HEK293 (cell line): Measurements from ENCODE around the gene AMBRA1.

ENCODE experiments used
- CTCF ChIA-PET: fragments of 350-600 bp; formaldehyde crosslinking; extraction: SDS; loops from one replicate; lab custom pipeline; 2021; ENCODE audit warnings: antibody characterized with exemption; lab: Yijun Ruan, JAX
- POLR2A ChIA-PET: fragments of 300-600 bp; formaldehyde crosslinking; extraction: SDS; loops from one replicate; lab custom pipeline; 2020; ENCODE audit warnings: antibody characterized with exemption, inconsistent platforms; lab: Yijun Ruan, JAX
- H3K27ac ChIP-seq: fragments of 200-500 bp; sonication (Bioruptor generic); 2 replicates; pipeline ENCODE4 v1.5.1; 2014; ENCODE audit warnings: low read depth, low read length, control low read depth, inconsistent platforms; ENCODE audit errors: extremely low read depth
- H3K36me3 ChIP-seq, 2 experiments: fragments of 200-500 bp in 1 of 2; sonication (Bioruptor generic) in 1 of 2; 1 replicate in 1 of 2; 2 replicates in 1 of 2; pipeline ENCODE4 v1.5.1; 2014 to 2017; ENCODE audit warnings: inconsistent platforms in 2 of 2, low read length in 2 of 2; ENCODE audit not compliant: control insufficient read depth in 2 of 2, insufficient read depth in 1 of 2
- H3K4me1 ChIP-seq: fragments of 200-500 bp; sonication (Bioruptor generic); 2 replicates; pipeline ENCODE4 v1.5.1; 2014; ENCODE audit warnings: mild to moderate bottlenecking, low read length, inconsistent platforms; ENCODE audit not compliant: control insufficient read depth, insufficient read depth
- H3K4me3 ChIP-seq: 2 replicates; pipeline ENCODE4 v1.5.1; 2011; ENCODE audit warnings: low read depth, mild to moderate bottlenecking, control low read depth, low read length, moderate library complexity
- H3K9me3 ChIP-seq: fragments of 200-500 bp; sonication (Bioruptor generic); 2 replicates; pipeline ENCODE4 v1.5.1; 2014; ENCODE audit warnings: low read depth, low read length, inconsistent platforms; ENCODE audit not compliant: control insufficient read depth, insufficient read depth
- EGR2 ChIP-seq: fragments of 450-650 bp; formaldehyde crosslinking; IDR thresholded peaks from 2 replicates; pipeline ENCODE4 v1.5.1; 2016; ENCODE audit warnings: low read depth, missing biosample characterization, missing genetic modification characterization
- KLF10 ChIP-seq: fragments of 450-650 bp; IDR thresholded peaks from 2 replicates; pipeline ENCODE4 v1.5.1; 2018; ENCODE audit warnings: missing biosample characterization, mild to moderate bottlenecking, missing genetic modification characterization
- KLF7 ChIP-seq: fragments of 450-650 bp; formaldehyde crosslinking; IDR thresholded peaks from 2 replicates; pipeline ENCODE4 v1.5.1; 2016; ENCODE audit warnings: missing biosample characterization, missing genetic modification characterization, borderline replicate concordance
- MEIS1 ChIP-seq: sonication (generic); formaldehyde crosslinking; IDR thresholded peaks from 2 replicates; pipeline ENCODE4 v1.8.1; 2022; ENCODE audit warnings: missing genetic modification reagents, mild to moderate bottlenecking, borderline replicate concordance
- PBX3 ChIP-seq: sonication (generic); formaldehyde crosslinking; IDR thresholded peaks from 2 replicates; pipeline ENCODE4 v1.8.1; 2022; ENCODE audit warnings: mild to moderate bottlenecking, moderate library complexity, missing genetic modification reagents
- SALL2 ChIP-seq: fragments of 450-650 bp; formaldehyde crosslinking; IDR thresholded peaks from 2 replicates; pipeline ENCODE4 v1.5.0; 2017; ENCODE audit warnings: missing biosample characterization, mild to moderate bottlenecking, missing genetic modification characterization, borderline replicate concordance
- SETDB1 ChIP-seq: IDR thresholded peaks from one replicate; pipeline ENCODE4 v1.6.1; 2017; ENCODE audit warnings: mild to moderate bottlenecking, low read length, moderate library complexity, mixed read lengths; ENCODE audit not compliant: insufficient read length
- SP3 ChIP-seq: fragments of 450-650 bp; formaldehyde crosslinking; IDR thresholded peaks from 2 replicates; pipeline ENCODE4 v1.5.1; 2016; ENCODE audit warnings: missing biosample characterization, missing genetic modification characterization
- SP7 ChIP-seq: fragments of 450-650 bp; formaldehyde crosslinking; IDR thresholded peaks from 2 replicates; pipeline ENCODE4 v1.5.1; 2016; ENCODE audit warnings: missing biosample characterization, missing genetic modification characterization
- ZBTB49 ChIP-seq: fragments of 450-650 bp; formaldehyde crosslinking; IDR thresholded peaks from 2 replicates; pipeline ENCODE4 v1.5.1; 2016; ENCODE audit warnings: missing biosample characterization, missing genetic modification characterization, low read depth
- ZNF132 ChIP-seq: fragments of 450-650 bp; formaldehyde crosslinking; IDR thresholded peaks from 2 replicates; pipeline ENCODE4 v1.5.1; 2017; ENCODE audit warnings: missing biosample characterization, missing genetic modification characterization, borderline replicate concordance
- ZNF138 ChIP-seq: fragments of 450-650 bp; formaldehyde crosslinking; IDR thresholded peaks from 2 replicates; pipeline ENCODE4 v1.5.1; 2016; ENCODE audit warnings: missing biosample characterization, missing genetic modification characterization, borderline replicate concordance
- ZNF221 ChIP-seq: fragments of 450-650 bp; formaldehyde crosslinking; IDR thresholded peaks from 2 replicates; pipeline ENCODE4 v1.5.1; 2017; ENCODE audit warnings: missing biosample characterization, missing genetic modification characterization, borderline replicate concordance
- ZNF394 ChIP-seq: fragments of 450-650 bp; formaldehyde crosslinking; IDR thresholded peaks from 2 replicates; pipeline ENCODE4 v1.5.1; 2016; ENCODE audit warnings: missing biosample characterization, missing genetic modification characterization, mild to moderate bottlenecking, moderate library complexity, borderline replicate concordance
- ZNF423 ChIP-seq: fragments of 450-650 bp; formaldehyde crosslinking; IDR thresholded peaks from 2 replicates; pipeline ENCODE4 v1.5.1; 2016; ENCODE audit warnings: missing biosample characterization, missing genetic modification characterization
- ZNF549 ChIP-seq: fragments of 450-650 bp; IDR thresholded peaks from 2 replicates; pipeline ENCODE4 v1.5.1; 2018; ENCODE audit warnings: missing biosample characterization, missing genetic modification characterization, mild to moderate bottlenecking, inconsistent platforms, moderate library complexity
- ZNF610 ChIP-seq: fragments of 450-650 bp; formaldehyde crosslinking; IDR thresholded peaks from 2 replicates; pipeline ENCODE4 v1.5.1; 2016; ENCODE audit warnings: missing biosample characterization, missing genetic modification characterization, borderline replicate concordance
- ZNF670 ChIP-seq: fragments of 450-650 bp; formaldehyde crosslinking; IDR thresholded peaks from 2 replicates; pipeline ENCODE4 v1.5.1; 2016; ENCODE audit warnings: missing biosample characterization, missing genetic modification characterization, low read depth
- ZNF677 ChIP-seq: fragments of 450-650 bp; IDR thresholded peaks from 2 replicates; pipeline ENCODE4 v1.5.0; 2018; ENCODE audit warnings: missing biosample characterization, mild to moderate bottlenecking, missing genetic modification characterization, moderate library complexity
- ZNF776 ChIP-seq: fragments of 450-650 bp; formaldehyde crosslinking; IDR thresholded peaks from 2 replicates; pipeline ENCODE4 v1.5.0; 2017; ENCODE audit warnings: missing biosample characterization, missing genetic modification characterization, borderline replicate concordance
- ZNF791 ChIP-seq: fragments of 450-650 bp; formaldehyde crosslinking; IDR thresholded peaks from 2 replicates; pipeline ENCODE4 v1.5.1; 2016; ENCODE audit warnings: missing biosample characterization, missing genetic modification characterization
- ZSCAN4 ChIP-seq: fragments of 450-650 bp; formaldehyde crosslinking; IDR thresholded peaks from 2 replicates; pipeline ENCODE4 v1.5.1; 2017; ENCODE audit warnings: missing biosample characterization, missing genetic modification characterization
- ZXDB ChIP-seq: fragments of 450-650 bp; formaldehyde crosslinking; IDR thresholded peaks from 2 replicates; pipeline ENCODE4 v1.5.1; 2016; ENCODE audit warnings: missing biosample characterization, missing genetic modification characterization
- TF ChIP-seq, protein P1 (sequence below): fragments of 450-650 bp; formaldehyde crosslinking; IDR thresholded peaks from 2 replicates; pipeline ENCODE4 v1.5.1; 2016; ENCODE audit warnings: missing biosample characterization, missing genetic modification characterization

The AMBRA1 gene

GRCh38 chr11:46392421-46393230, 201.2 kb downstream of the AMBRA1 start (continued):
- TF ChIP-seq, protein P1, sequence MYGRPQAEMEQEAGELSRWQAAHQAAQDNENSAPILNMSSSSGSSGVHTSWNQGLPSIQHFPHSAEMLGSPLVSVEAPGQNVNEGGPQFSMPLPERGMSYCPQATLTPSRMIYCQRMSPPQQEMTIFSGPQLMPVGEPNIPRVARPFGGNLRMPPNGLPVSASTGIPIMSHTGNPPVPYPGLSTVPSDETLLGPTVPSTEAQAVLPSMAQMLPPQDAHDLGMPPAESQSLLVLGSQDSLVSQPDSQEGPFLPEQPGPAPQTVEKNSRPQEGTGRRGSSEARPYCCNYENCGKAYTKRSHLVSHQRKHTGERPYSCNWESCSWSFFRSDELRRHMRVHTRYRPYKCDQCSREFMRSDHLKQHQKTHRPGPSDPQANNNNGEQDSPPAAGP: peak; percentile 58
- TF ChIP-seq SP7 (peak; percentile 63), ZNF776 (no peak), ZNF423 (tag by site-specific recombination) (no peak), ZNF549 (tag by site-specific recombination) (no peak), ZBTB49 (tag by site-specific recombination) (no peak), ZNF394 (tag by site-specific recombination) (peak; percentile 28; the same call in 1 of the 2 replicates), ZNF132 (no peak), EGR2 (tag by site-specific recombination) (peak; percentile 69), ZXDB (tag by site-specific recombination) (peak; percentile 55), ZNF791 (tag by site-specific recombination) (no peak), MEIS1 (CRISPR knock-in tag) (no peak), ZNF610 (tag by site-specific recombination) (no peak), KLF7 (tag by site-specific recombination) (peak; percentile 68; the same call in 1 of the 2 replicates), ZNF677 (tag by site-specific recombination) (no peak), SP3 (peak; percentile 60)

DNA sequence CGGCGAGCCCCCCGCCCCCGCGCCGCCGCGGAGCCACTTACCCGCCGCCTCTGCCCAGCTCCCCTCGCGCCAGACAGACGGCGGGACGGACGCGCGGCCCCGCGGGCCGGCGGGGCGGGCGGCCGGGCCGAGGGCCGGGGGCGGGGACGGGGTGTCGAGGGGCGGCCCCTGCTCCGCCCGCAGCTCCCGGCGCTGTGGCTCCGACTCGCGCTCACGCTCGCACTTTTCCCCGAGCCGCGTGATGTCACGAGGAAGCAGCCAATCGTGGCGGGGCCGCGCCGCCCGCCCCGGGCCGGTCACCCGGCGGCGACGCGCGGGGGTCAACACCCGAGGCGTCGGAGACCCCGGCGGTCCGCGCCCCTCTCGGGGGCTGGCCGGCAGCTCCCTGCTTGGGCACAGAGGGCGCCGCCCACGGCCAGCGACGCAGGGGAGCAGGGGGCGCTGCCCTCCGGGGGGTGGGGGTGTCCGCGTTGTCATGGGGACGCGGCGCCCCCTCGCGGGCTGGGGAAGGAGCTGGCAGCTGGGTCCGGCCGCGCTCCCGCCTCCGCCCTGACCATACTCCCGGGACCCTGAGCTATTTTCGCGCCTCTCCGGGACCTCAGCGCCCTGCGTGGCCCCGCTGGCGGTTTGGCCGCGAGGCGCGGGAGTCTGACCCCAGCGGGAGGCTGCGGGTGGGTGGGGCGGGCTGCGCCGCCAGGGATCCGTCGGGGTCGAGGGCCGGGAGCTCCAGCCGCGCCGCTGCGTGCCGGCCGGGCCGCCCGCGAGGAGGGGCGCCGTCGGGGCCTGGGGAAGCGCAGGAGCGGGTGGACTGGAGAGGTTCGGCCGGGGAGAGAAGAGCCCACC, 202.0 kb downstream of the AMBRA1 start, which contains the start of gene CHRM4:
TSS of gene CHRM4 (minus strand) at position 199 of the 843 bp plus-strand sequence. CDS start 5,219 bp downstream, outside the sequence.
- Histone ChIP-seq H3K27ac (no peak within 1 kb of the TSS), H3K36me3 (peaks cover 0 to 11% of the 10 kb centered on the region in 2 experiments; a peak in 1 of 3 replicates), H3K4me3 (peak within 1 kb of the TSS; percentile 45), H3K9me3 (no peaks in the 10 kb centered on the region), H3K4me1 (no peaks in the 10 kb centered on the region)
- CTCF ChIA-PET: interaction anchor here (0.5 to 5.4 kb wide), 27 partner anchors 9 to 427 kb away, joined by 3 to 43 read pairs (median 4); partner anchors contain the start of genes ATG13 and HARBI1
- POLR2A ChIA-PET: interaction anchor here (0.6 to 1.6 kb wide), 4 partner anchors 8 to 488 kb away, joined by 3 to 5 read pairs (median 4); no protein-coding TSS in a partner anchor
- TF ChIP-seq SALL2 (no peak), PBX3 (0 out of 2 replicates have a peak, but pooled peaks have one; percentile 36), KLF10 (tag by site-specific recombination) (peak; percentile 22; the same call in 1 of the 2 replicates), ZNF776 (no peak), ZNF221 (tag by site-specific recombination) (no peak), ZNF670 (no peak), ZSCAN4 (tag by site-specific recombination) (no peak), ZNF394 (tag by site-specific recombination) (no peak), ZNF138 (tag by site-specific recombination) (no peak), SETDB1 (no peak)
- TF ChIP-seq, protein P1: no peak
